CD4-positive, CD25-positive, alpha-beta regulatory T cell (primary cell): Measurements from ENCODE around the gene PDE3A. TPM values are rescaled to one million over a fixed set of nuclear protein-coding genes. Genes with fewer than 3 reads are reported as not detected.

Experiments
- ATAC-seq, 2 donors: fragments of 150-1000 bp; cut with Tn5 transposase; one replicate each; pipeline ENCODE4 v1.10.0; 2021; ENCODE audit warnings: low read depth in 2 of 2, moderate number of reproducible peaks in 2 of 2, moderate library complexity in 1 of 2
- DNase-seq, 3 donors: peaks; one replicate each; pipeline versions ENCODE4 v3.0.0 to v3.0.0-alpha.2; 2012 to 2022; ENCODE audit warnings: mixed read lengths in 1 of 3
- H3K27ac ChIP-seq: one replicate; pipeline ENCODE4 v1.7.0; 2013; ENCODE audit warnings: mild to moderate bottlenecking, low read length; ENCODE audit not compliant: insufficient read depth, poor library complexity, severe bottlenecking
- H3K27me3 ChIP-seq: one replicate; pipeline ENCODE4 v1.7.0; 2013; ENCODE audit warnings: low read length; ENCODE audit not compliant: control insufficient read depth, insufficient read depth
- H3K36me3 ChIP-seq: one replicate; pipeline ENCODE4 v1.7.0; 2013; ENCODE audit warnings: mild to moderate bottlenecking, low read length, moderate library complexity; ENCODE audit not compliant: control insufficient read depth, insufficient read depth
- H3K4me1 ChIP-seq: 2 replicates; pipeline ENCODE4 v1.7.0; 2013; ENCODE audit warnings: mild to moderate bottlenecking, low read length; ENCODE audit not compliant: insufficient read depth, control insufficient read depth, poor library complexity, severe bottlenecking
- H3K4me3 ChIP-seq: one replicate; pipeline ENCODE4 v1.7.0; 2013; ENCODE audit warnings: low read depth, mild to moderate bottlenecking, low read length, moderate library complexity
- H3K9me3 ChIP-seq, 2 experiments: 1 replicate in 1 of 2; 2 replicates in 1 of 2; pipeline ENCODE4 v1.7.0; 2013; ENCODE audit warnings: low read length in 2 of 2, mild to moderate bottlenecking in 1 of 2, moderate library complexity in 1 of 2; ENCODE audit not compliant: control insufficient read depth in 2 of 2
- H3K27ac Mint-ChIP-seq, 3 donors: one replicate each; pipeline ENCODE4 v1.8.0; 2020 to 2022; ENCODE audit warnings: mild to moderate bottlenecking in 3 of 3, mixed read lengths in 3 of 3, moderate library complexity in 2 of 3
- H3K27me3 Mint-ChIP-seq: one replicate; pipeline ENCODE4 v1.8.0; 2022; ENCODE audit warnings: mild to moderate bottlenecking, mixed read lengths
- H3K36me3 Mint-ChIP-seq: one replicate; pipeline ENCODE4 v1.8.0; 2020; ENCODE audit warnings: mixed read lengths
- H3K4me1 Mint-ChIP-seq, 4 donors: one replicate each; pipeline ENCODE4 v1.8.0; 2020 to 2022; ENCODE audit warnings: mixed read lengths in 4 of 4, mild to moderate bottlenecking in 1 of 4
- H3K4me3 Mint-ChIP-seq, 4 donors: one replicate each; pipeline ENCODE4 v1.8.0; 2020 to 2022; ENCODE audit warnings: mild to moderate bottlenecking in 4 of 4, mixed read lengths in 4 of 4, moderate library complexity in 3 of 4
- H3K9me3 Mint-ChIP-seq, 7 donors: one replicate each; pipeline ENCODE4 v1.8.0; 2020 to 2022; ENCODE audit warnings: mixed read lengths in 7 of 7, mild to moderate bottlenecking in 3 of 7, moderate library complexity in 2 of 7
- polyA plus RNA-seq, 4 donors: library from polyadenylated mRNA; unstranded; fragments of 300-500 nt; fragmentation: Illumina TruSeq; gene quantifications; one replicate each; pipeline ENCODE4 v1.2.3, GENCODE V29; 2021
- total RNA-seq: library from RNA; stranded (reverse); gene quantifications from one replicate; pipeline ENCODE4 v1.2.3, GENCODE V29; 2022

Gene PDE3A
- total and polyA plus RNA-seq, 5 donors from 2014 or later, result 0.05 to 0.30 TPM; not detected in 3

- no peaks in the 10 kb centered on the region for H3K36me3 Mint-ChIP-seq
- no peak overlapping the region for H3K4me3 Mint-ChIP-seq
- H3K27me3 ChIP-seq, result peaks cover 10% of the 10 kb centered on the region
- H3K27ac Mint-ChIP-seq, result no peak overlapping the region
- peaks cover 0 to 3% (median 0%) of the 10 kb centered on the region in 4 donors for H3K4me1 Mint-ChIP-seq
- no peaks in the 10 kb centered on the region for H3K4me1 ChIP-seq
- no peaks in the 10 kb centered on the region for H3K36me3 ChIP-seq
- no peak overlapping the region for H3K4me3 ChIP-seq
- peaks cover 0 to 8% (median 1%) of the 10 kb centered on the region in 7 donors for H3K9me3 Mint-ChIP-seq
- no peaks in the 10 kb centered on the region for H3K9me3 ChIP-seq
- DNase-seq (no peak), ATAC-seq (peak in 1 of 2 donors; percentile 21)
- peaks cover 34% of the 10 kb centered on the region for H3K27me3 Mint-ChIP-seq
- no peak overlapping the region for H3K27ac ChIP-seq
Observed at GRCh38 chr12:20368651-20369304, 441 bp downstream of the PDE3A start.

- no peaks in the 10 kb centered on the region for H3K9me3 ChIP-seq
- Mint-ChIP-seq H3K9me3 (peaks cover 0 to 8% (median 1%) of the 10 kb centered on the region in 7 donors), H3K27me3 (peaks cover 34% of the 10 kb centered on the region), H3K27ac (peak overlapping the region in 1 of 3 donors; percentile 23), H3K36me3 (no peaks in the 10 kb centered on the region), H3K4me1 (peaks cover 0 to 3% (median 0%) of the 10 kb centered on the region in 4 donors), H3K4me3 (no peak overlapping the region)
- H3K27me3 ChIP-seq, result peaks cover 10% of the 10 kb centered on the region
- no peak overlapping the region for H3K27ac ChIP-seq
- no peak overlapping the region for H3K4me3 ChIP-seq
- ATAC-seq (peak in 1 of 2 donors; percentile 32), DNase-seq (no peak)
- H3K4me1 ChIP-seq, result no peaks in the 10 kb centered on the region
- no peaks in the 10 kb centered on the region for H3K36me3 ChIP-seq
Observed at GRCh38 chr12:20369305-20370013, 1.1 kb downstream of the PDE3A start.

- Mint-ChIP-seq H3K4me3 (no peak overlapping the region), H3K4me1 (peaks cover 0 to 3% (median 0%) of the 10 kb centered on the region in 4 donors), H3K36me3 (no peaks in the 10 kb centered on the region), H3K27ac (no peak overlapping the region), H3K27me3 (peaks cover 34% of the 10 kb centered on the region), H3K9me3 (peaks cover 0 to 6% (median 0%) of the 10 kb centered on the region in 7 donors)
- H3K27ac ChIP-seq, result no peak overlapping the region
- DNase-seq, result no peak
- H3K4me3 ChIP-seq, result no peak overlapping the region
- no peaks in the 10 kb centered on the region for H3K36me3 ChIP-seq
- no peak for ATAC-seq
- no peaks in the 10 kb centered on the region for H3K4me1 ChIP-seq
- H3K9me3 ChIP-seq, result no peaks in the 10 kb centered on the region
- H3K27me3 ChIP-seq, result peaks cover 10% of the 10 kb centered on the region
Observed at GRCh38 chr12:20370014-20370386, 1.7 kb downstream of the PDE3A start.

- Mint-ChIP-seq H3K4me3 (no peak overlapping the region), H3K4me1 (peaks cover 0 to 3% (median 0%) of the 10 kb centered on the region in 4 donors), H3K36me3 (no peaks in the 10 kb centered on the region), H3K9me3 (peaks cover 0 to 6% (median 1%) of the 10 kb centered on the region in 7 donors), H3K27ac (no peak overlapping the region), H3K27me3 (peaks cover 34% of the 10 kb centered on the region)
- DNase-seq (no peak), ATAC-seq (no peak)
- H3K4me1 ChIP-seq, result no peaks in the 10 kb centered on the region
- peaks cover 10% of the 10 kb centered on the region for H3K27me3 ChIP-seq
- no peaks in the 10 kb centered on the region for H3K9me3 ChIP-seq
- H3K36me3 ChIP-seq, result no peaks in the 10 kb centered on the region
- H3K4me3 ChIP-seq, result no peak overlapping the region
- H3K27ac ChIP-seq, result no peak overlapping the region
Observed at GRCh38 chr12:20370866-20371519, 2.7 kb downstream of the PDE3A start.

GRCh38 chr12:20372326-20373096, 4.2 kb downstream of the PDE3A start:
- Mint-ChIP-seq H3K4me3 (no peak overlapping the region), H3K27ac (no peak overlapping the region), H3K9me3 (peaks cover 0 to 2% (median 0%) of the 10 kb centered on the region in 7 donors), H3K4me1 (peaks cover 0 to 3% (median 0%) of the 10 kb centered on the region in 4 donors), H3K27me3 (peaks cover 25% of the 10 kb centered on the region), H3K36me3 (no peaks in the 10 kb centered on the region)
- H3K27ac ChIP-seq, result no peak overlapping the region
- DNase-seq (no peak), ATAC-seq (no peak)
- H3K36me3 ChIP-seq, result no peaks in the 10 kb centered on the region
- no peak overlapping the region for H3K4me3 ChIP-seq
- no peaks in the 10 kb centered on the region for H3K9me3 ChIP-seq
- H3K27me3 ChIP-seq, result peaks cover 7% of the 10 kb centered on the region
- no peaks in the 10 kb centered on the region for H3K4me1 ChIP-seq

GRCh38 chr12:20374795-20375194, 6.5 kb downstream of the PDE3A start:
- DNase-seq (no peak), ATAC-seq (no peak)
- peaks cover 12% of the 10 kb centered on the region for H3K27me3 Mint-ChIP-seq
- H3K9me3 ChIP-seq, result no peaks in the 10 kb centered on the region
- H3K4me3 ChIP-seq, result no peak overlapping the region
- no peaks in the 10 kb centered on the region for H3K4me1 Mint-ChIP-seq
- H3K36me3 ChIP-seq, result no peaks in the 10 kb centered on the region
- H3K27ac Mint-ChIP-seq, result no peak overlapping the region
- H3K36me3 Mint-ChIP-seq, result no peaks in the 10 kb centered on the region
- H3K4me1 ChIP-seq, result no peaks in the 10 kb centered on the region
- H3K27me3 ChIP-seq, result peaks cover 2% of the 10 kb centered on the region
- no peak overlapping the region for H3K27ac ChIP-seq
- H3K4me3 Mint-ChIP-seq, result no peak overlapping the region
- peaks cover 0 to 2% (median 0%) of the 10 kb centered on the region in 7 donors for H3K9me3 Mint-ChIP-seq

GRCh38 chr12:20375560-20375959, 7.2 kb downstream of the PDE3A start:
- peaks cover 0 to 1% (median 0%) of the 10 kb centered on the region in 7 donors for H3K9me3 Mint-ChIP-seq
- no peak overlapping the region for H3K27ac Mint-ChIP-seq
- no peak for ATAC-seq
- H3K4me1 Mint-ChIP-seq, result no peaks in the 10 kb centered on the region
- Histone ChIP-seq H3K27me3 (peaks cover 2% of the 10 kb centered on the region), H3K27ac (no peak overlapping the region), H3K4me1 (no peaks in the 10 kb centered on the region), H3K9me3 (no peaks in the 10 kb centered on the region), H3K36me3 (no peaks in the 10 kb centered on the region), H3K4me3 (no peak overlapping the region)
- no peaks in the 10 kb centered on the region for H3K36me3 Mint-ChIP-seq
- no peak for DNase-seq
- no peak overlapping the region for H3K4me3 Mint-ChIP-seq
- peaks cover 5% of the 10 kb centered on the region for H3K27me3 Mint-ChIP-seq
